ENCODE results near the gene MRPL58. TPM values are rescaled to one million over a fixed set of nuclear protein-coding genes. Genes with fewer than 3 reads are reported as not detected.
"Not testable (repeated sequence)": the region's sequence is repeated elsewhere in the genome, so short reads cannot be mapped to it uniquely, and the experiment has no call there.

MRPL58 gene
- total RNA-seq, 1 donor from 2014 or later: 68.1 TPM

DNA sequence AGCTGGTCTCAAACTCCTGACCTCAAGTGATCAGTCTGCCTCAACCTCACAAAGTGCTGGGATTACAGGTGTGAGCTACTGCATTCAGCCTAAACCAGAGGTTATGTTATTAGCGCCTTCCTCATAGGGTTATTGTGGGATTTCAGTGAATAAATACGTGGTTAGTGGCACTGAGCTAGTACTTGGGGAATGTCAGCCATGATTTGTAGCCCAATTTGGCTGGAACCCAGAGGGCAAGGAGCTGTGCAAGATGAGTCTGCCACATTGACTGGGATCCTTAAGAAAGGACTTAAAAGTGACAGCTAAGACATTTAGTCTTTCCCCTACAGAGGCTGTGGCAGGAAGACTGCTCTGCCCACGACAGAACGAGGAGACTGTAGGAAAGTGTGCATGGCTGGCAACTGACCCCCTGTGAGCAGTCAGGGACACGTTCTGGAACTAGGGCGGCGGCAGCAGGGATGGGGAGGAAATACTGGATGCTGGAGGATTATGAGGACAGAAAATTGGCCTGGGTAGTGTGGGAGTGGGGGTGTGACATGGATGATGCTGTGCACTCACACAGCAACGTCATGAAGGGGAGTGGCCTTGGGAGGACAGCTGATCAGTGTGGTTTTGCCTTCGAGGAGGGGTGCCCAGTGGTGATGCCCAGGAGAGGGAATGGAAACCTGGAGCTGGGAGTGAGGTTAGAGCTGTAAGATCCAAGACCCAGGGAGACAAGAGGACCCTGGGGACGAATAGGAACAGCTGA, 19.7 kb downstream of the MRPL58 start:
- Mint-ChIP-seq H3K9me3 (no peaks in the 10 kb centered on the region), H3K27ac (peak overlapping the region; percentile 4), H3K4me3 (ENCODE audit: low read depth) (peak overlapping the region; percentile 93), H3K36me3 (ENCODE audit: low read depth) (peaks cover 6% of the 10 kb centered on the region), H3K4me1 (ENCODE audit: low read depth) (peaks cover 32% of the 10 kb centered on the region), H3K27me3 (ENCODE audit: low read depth) (peaks cover 5% of the 10 kb centered on the region)
- DNase-seq (ENCODE audit: low spot score): peak; percentile 47
- intact Hi-C loops (cut with micrococcal nuclease): loop anchor here (2.0 to 5.0 kb wide), 3 partner anchors 19 to 70 kb away; partner anchors contain the start of gene MRPL58

DNA sequence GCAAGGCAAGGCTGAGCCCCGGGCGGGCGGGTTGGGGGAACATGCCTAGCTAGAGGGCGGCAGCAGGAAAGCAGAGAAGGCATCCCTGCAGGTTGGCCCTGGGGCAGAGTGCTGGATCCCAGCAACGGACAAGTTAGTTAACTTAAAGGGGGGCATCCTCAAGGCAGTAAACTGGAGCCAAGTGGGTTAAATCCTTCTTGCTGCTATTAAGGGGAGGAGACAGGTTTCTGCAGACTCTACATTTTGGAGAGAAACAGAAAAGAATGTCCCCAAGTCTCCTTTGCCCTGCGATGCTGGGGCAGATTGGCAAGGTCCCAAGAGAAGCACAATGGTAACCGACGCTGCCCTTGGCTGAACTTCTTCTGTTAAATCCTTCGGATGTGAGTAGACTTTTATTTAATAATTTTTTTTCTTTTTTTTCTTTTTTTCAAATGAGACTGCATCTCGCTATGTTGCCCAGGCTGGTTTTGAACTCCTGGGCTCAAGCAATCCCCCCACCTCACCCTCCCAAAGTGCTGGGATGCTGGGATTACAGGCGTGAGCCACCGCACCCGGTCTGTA, 20.3 kb downstream of the MRPL58 start:
- Mint-ChIP-seq H3K4me1 (ENCODE audit: low read depth) (peaks cover 32% of the 10 kb centered on the region), H3K9me3 (no peaks in the 10 kb centered on the region), H3K36me3 (ENCODE audit: low read depth) (peaks cover 6% of the 10 kb centered on the region), H3K4me3 (ENCODE audit: low read depth) (peak overlapping the region; percentile 93), H3K27me3 (ENCODE audit: low read depth) (peaks cover under 1% of the 10 kb centered on the region), H3K27ac (no peak overlapping the region)
- intact Hi-C loops (cut with micrococcal nuclease): loop anchor here (2.0 to 5.0 kb wide), 3 partner anchors 20 to 70 kb away; partner anchors contain the start of gene MRPL58
- DNase-seq (ENCODE audit: low spot score): no peak

- peak; percentile 78 for DNase-seq (ENCODE audit: low spot score)
- Mint-ChIP-seq H3K4me3 (ENCODE audit: low read depth) (peak overlapping the region; percentile 93), H3K9me3 (no peaks in the 10 kb centered on the region), H3K27me3 (ENCODE audit: low read depth) (no peaks in the 10 kb centered on the region), H3K27ac (peak overlapping the region; percentile 95), H3K4me1 (ENCODE audit: low read depth) (peaks cover 32% of the 10 kb centered on the region), H3K36me3 (ENCODE audit: low read depth) (peaks cover 10% of the 10 kb centered on the region)
- intact Hi-C loops (cut with micrococcal nuclease): loop anchor here (2.0 to 5.0 kb wide), 3 partner anchors 21 to 71 kb away; partner anchors contain the start of gene MRPL58
These were observed 21.1 kb downstream of the MRPL58 start for GRCh38 chr17:75033346-75034235.

DNA sequence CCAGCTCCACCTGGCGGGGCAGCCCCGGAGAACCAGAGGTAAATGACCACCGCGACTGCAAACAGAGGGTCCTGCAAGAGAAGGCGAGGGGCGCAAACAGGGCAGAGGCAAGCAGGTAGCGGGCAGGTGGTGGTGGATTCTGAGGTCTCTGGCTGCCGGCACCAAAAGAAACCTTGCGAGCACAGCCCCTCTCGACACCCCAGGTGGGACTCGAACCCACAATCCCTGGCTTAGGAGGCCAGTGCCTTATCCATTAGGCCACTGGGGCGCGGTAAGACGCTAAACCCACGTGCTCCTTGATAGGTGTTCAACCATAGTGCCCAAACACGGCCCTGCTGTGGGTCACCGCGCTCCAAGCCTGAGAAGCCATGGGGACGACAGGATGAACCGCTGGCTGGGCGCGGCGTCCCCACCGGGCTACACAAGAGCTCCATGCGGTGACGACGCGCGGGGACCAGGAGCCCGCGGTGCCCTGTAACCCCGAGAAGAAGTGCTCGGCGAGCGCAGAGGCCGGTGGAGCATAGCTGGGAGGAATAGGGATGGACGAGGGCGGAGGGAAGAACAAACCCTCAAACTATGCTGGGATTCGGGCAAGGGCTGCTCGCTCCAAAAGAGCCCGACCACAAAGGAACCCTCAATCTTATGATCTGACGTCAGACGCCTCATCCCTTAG, 21.9 kb downstream of the MRPL58 start:
- DNase-seq (ENCODE audit: low spot score): peak; percentile 83
- H3K9me3 Mint-ChIP-seq: no peaks in the 10 kb centered on the region
- H3K36me3 Mint-ChIP-seq (ENCODE audit: low read depth): peaks cover 16% of the 10 kb centered on the region
- peak overlapping the region; percentile 95 for H3K27ac Mint-ChIP-seq
- H3K27me3 Mint-ChIP-seq (ENCODE audit: low read depth): no peaks in the 10 kb centered on the region
- peak overlapping the region; percentile 93 for H3K4me3 Mint-ChIP-seq (ENCODE audit: low read depth)
- H3K4me1 Mint-ChIP-seq (ENCODE audit: low read depth): peaks cover 32% of the 10 kb centered on the region
- intact Hi-C loops (cut with micrococcal nuclease): loop anchor here (5.0 kb wide), 2 partner anchors 52 to 72 kb away; no protein-coding TSS in a partner anchor

DNA sequence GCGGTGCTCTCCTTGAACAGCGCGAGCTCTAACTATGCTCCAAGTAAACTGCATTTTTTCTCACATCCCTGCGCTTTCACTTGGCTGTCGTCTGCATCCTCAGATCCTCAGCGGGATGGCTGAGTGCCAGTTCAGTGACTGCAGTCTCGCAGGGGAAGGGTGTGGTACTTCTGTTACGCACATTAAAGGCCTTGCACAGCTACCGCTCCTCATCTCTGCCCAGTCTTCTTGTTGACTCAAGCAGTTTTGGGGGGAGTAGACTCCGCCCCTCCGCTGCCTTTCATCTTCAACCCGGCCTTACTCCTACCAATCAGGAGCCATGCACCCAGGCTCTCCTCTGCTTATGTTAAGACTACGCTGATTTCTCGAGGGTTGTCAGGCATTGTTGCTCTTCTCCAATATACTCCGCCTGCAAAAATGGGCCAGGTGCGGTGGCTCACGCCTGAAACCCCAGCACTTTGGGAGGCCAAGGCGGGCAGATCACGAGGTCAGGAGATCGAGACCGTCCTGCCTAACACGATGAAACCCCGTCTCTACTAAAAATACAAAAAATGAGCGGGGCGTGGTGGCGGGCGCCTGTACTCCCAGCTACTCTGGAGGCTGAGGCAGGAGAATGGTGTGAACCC, 24.3 kb downstream of the MRPL58 start:
- Mint-ChIP-seq H3K36me3 (ENCODE audit: low read depth) (peaks cover 37% of the 10 kb centered on the region), H3K4me3 (ENCODE audit: low read depth) (peak overlapping the region; percentile 68), H3K9me3 (no peaks in the 10 kb centered on the region), H3K27me3 (ENCODE audit: low read depth) (no peaks in the 10 kb centered on the region), H3K27ac (peak overlapping the region; percentile 82), H3K4me1 (ENCODE audit: low read depth) (peaks cover 28% of the 10 kb centered on the region)
- peak; percentile 76 for DNase-seq (ENCODE audit: low spot score)
- intact Hi-C loops (cut with micrococcal nuclease): no loop called here

DNA sequence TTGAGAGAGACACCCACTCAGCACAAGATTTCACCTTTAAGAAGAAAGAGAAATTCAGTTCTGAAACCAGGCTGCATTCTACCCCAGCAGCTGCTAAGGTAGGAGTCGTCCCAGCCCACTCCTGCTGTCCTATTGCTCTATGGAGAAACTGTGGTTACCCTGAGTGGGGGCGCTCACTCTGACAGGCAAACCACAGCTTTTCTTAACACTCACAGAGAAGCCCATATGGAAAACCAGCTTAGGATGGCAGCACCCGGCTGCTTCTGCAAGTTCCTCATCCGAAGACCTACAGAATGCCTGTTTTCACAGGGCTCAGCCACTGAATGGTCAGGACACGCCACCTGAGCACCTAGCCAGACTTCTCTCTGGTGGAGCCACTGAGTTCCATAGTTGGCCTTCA, 26.8 kb downstream of the MRPL58 start:
- Mint-ChIP-seq H3K27me3 (ENCODE audit: low read depth) (no peaks in the 10 kb centered on the region), H3K27ac (no peak overlapping the region), H3K36me3 (ENCODE audit: low read depth) (peaks cover 43% of the 10 kb centered on the region), H3K4me1 (ENCODE audit: low read depth) (peaks cover 13% of the 10 kb centered on the region), H3K9me3 (no peaks in the 10 kb centered on the region), H3K4me3 (ENCODE audit: low read depth) (no peak overlapping the region)
- DNase-seq (ENCODE audit: low spot score): no peak
- intact Hi-C loops (cut with micrococcal nuclease): no loop called here

DNA sequence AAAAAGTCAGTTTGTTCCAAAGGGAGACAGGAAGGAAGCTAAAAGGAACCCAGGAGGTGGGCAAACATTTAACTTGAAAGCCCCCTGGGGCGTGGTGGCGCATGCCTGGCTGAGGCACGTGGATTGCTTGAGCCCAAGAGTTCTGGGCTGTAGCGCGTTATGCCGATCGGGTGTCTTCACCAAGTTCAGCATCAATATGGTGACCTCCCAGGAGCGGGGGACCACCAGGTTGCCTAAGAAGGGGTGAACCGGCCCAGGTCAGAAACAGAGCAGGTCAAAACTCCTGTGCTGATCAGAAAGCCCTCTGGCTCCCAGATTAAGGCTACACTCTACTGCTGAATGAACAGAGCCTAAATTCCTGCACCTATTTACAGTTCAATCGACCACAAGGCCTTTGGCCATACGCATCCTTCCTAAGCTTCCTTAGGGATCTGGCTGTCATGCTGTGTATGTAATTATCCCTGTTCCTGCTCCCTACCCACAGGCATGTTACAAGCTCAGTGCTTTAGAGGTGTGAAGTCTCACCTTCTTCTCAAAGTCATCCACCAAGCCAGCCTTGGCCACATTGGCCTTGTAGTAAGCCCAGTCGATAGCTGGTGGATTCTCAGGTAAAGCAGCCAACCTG, 29.3 kb downstream of the MRPL58 start:
- no peak for DNase-seq (ENCODE audit: low spot score)
- Mint-ChIP-seq H3K27ac (no peak overlapping the region), H3K27me3 (ENCODE audit: low read depth) (no peaks in the 10 kb centered on the region), H3K4me3 (ENCODE audit: low read depth) (no peak overlapping the region), H3K36me3 (ENCODE audit: low read depth) (peaks cover 40% of the 10 kb centered on the region), H3K4me1 (ENCODE audit: low read depth) (peaks cover 18% of the 10 kb centered on the region), H3K9me3 (no peaks in the 10 kb centered on the region)
- intact Hi-C loops (cut with micrococcal nuclease): no loop called here

- H3K4me3 Mint-ChIP-seq (ENCODE audit: low read depth); intact Hi-C loops (cut with micrococcal nuclease); H3K9me3 Mint-ChIP-seq; H3K27me3 Mint-ChIP-seq (ENCODE audit: low read depth); DNase-seq (ENCODE audit: low spot score); H3K27ac Mint-ChIP-seq: not testable (repeated sequence)
- Mint-ChIP-seq H3K4me1 (ENCODE audit: low read depth) (peaks cover 27% of the 10 kb centered on the region), H3K36me3 (ENCODE audit: low read depth) (peaks cover 31% of the 10 kb centered on the region)
These were observed 31.3 kb downstream of the MRPL58 start for GRCh38 chr17:75043789-75044188.

- Mint-ChIP-seq H3K9me3 (no peaks in the 10 kb centered on the region), H3K4me1 (ENCODE audit: low read depth) (peaks cover 34% of the 10 kb centered on the region), H3K27me3 (ENCODE audit: low read depth) (no peaks in the 10 kb centered on the region), H3K36me3 (ENCODE audit: low read depth) (peaks cover 30% of the 10 kb centered on the region), H3K27ac (no peak overlapping the region), H3K4me3 (ENCODE audit: low read depth) (peak overlapping the region; percentile 37)
- no peak for DNase-seq (ENCODE audit: low spot score)
- intact Hi-C loops (cut with micrococcal nuclease): loop anchor here (5.0 kb wide), 1 partner anchor 158 kb away; no protein-coding TSS in a partner anchor
These were observed 32.2 kb downstream of the MRPL58 start for GRCh38 chr17:75044716-75045115.

DNA sequence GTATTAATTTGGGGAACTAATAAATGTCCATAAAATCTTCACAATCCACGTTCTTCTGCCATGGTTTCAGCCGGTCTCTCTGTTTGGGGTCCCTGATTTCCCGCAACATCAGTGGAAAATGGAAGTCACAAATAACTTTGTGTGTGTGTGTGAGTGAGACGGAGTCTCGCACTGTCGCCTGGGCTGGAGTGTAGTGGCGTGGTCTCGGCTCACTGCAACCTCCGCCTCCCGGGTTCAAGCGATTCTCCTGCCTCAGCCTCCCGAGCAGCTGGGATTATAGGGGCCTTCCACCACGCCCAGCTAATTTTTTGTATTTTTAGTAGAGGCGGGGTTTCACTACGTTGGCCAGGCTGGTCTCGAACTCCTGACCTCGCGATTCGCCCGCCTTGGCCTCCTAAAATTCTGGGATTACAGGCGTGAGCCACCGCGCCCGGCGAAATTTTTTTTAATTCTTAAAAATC, 33.5 kb downstream of the MRPL58 start:
- H3K4me3 Mint-ChIP-seq (ENCODE audit: low read depth): peak overlapping the region; percentile 98
- H3K4me1 Mint-ChIP-seq (ENCODE audit: low read depth): peaks cover 35% of the 10 kb centered on the region

More for the DNA sequence above, 33.5 kb downstream of the MRPL58 start:
- Mint-ChIP-seq H3K27ac (peak overlapping the region; percentile 86), H3K36me3 (ENCODE audit: low read depth) (peaks cover 21% of the 10 kb centered on the region)
- not testable (repeated sequence) for H3K27me3 Mint-ChIP-seq (ENCODE audit: low read depth); H3K9me3 Mint-ChIP-seq; DNase-seq (ENCODE audit: low spot score)
- intact Hi-C loops (cut with micrococcal nuclease): loop anchor here (5.0 kb wide), 1 partner anchor 156 kb away; no protein-coding TSS in a partner anchor

Measured in activated T-helper 2 cell treated with anti-CD3 and anti-CD28 coated beads, Interferon-gamma antibody, Interleukin-2, Interleukin-4, amounts not matched to agents 10 μg/mL and 5 μg/mL and 100 μg/mL, durations not matched to agents 14 hours and 24 hours and 36 hours (primary cell).